BLaER1 (cell line): Measurements from ENCODE around the gene OR12D2.
"Not testable (repeated sequence)": the region's sequence is repeated elsewhere in the genome, so short reads cannot be mapped to it uniquely, and the experiment has no call there.

Source experiments
- H3K27ac ChIP-seq: shearing (Covaris generic); formaldehyde crosslinking; 2 replicates; pipeline ENCODE4 v1.8.1; 2022
- H3K27me3 ChIP-seq: shearing (Covaris generic); formaldehyde crosslinking; 2 replicates; pipeline ENCODE4 v1.8.1; 2022
- H3K36me3 ChIP-seq: shearing (Covaris generic); formaldehyde crosslinking; 2 replicates; pipeline ENCODE4 v1.8.1; 2022
- H3K4me1 ChIP-seq: shearing (Covaris generic); formaldehyde crosslinking; 2 replicates; pipeline ENCODE4 v1.8.1; 2022
- H3K4me2 ChIP-seq: shearing (Covaris generic); formaldehyde crosslinking; 2 replicates; pipeline ENCODE4 v1.8.1; 2022
- H3K4me3 ChIP-seq: shearing (Covaris generic); formaldehyde crosslinking; 2 replicates; pipeline ENCODE4 v1.8.1; 2022
- H3K9ac ChIP-seq: shearing (Covaris generic); formaldehyde crosslinking; 2 replicates; pipeline ENCODE4 v1.8.1; 2022
- H3K9me3 ChIP-seq: shearing (Covaris generic); formaldehyde crosslinking; 2 replicates; pipeline ENCODE4 v1.8.1; 2022
- H4K20me1 ChIP-seq: shearing (Covaris generic); formaldehyde crosslinking; 2 replicates; pipeline ENCODE4 v1.8.1; 2022
- Cebpa-rat ChIP-seq: shearing (Covaris generic); IDR thresholded peaks from 2 replicates; pipeline ENCODE4 v1.8.1; 2022

Gene OR12D2, protein sequence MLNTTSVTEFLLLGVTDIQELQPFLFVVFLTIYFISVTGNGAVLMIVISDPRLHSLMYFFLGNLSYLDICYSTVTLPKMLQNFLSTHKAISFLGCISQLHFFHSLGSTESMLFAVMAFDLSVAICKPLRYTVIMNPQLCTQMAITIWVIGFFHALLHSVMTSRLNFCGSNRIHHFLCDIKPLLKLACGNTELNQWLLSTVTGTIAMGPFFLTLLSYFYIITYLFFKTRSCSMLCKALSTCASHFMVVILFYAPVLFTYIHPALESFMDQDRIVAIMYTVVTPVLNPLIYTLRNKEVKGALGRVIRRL

DNA sequence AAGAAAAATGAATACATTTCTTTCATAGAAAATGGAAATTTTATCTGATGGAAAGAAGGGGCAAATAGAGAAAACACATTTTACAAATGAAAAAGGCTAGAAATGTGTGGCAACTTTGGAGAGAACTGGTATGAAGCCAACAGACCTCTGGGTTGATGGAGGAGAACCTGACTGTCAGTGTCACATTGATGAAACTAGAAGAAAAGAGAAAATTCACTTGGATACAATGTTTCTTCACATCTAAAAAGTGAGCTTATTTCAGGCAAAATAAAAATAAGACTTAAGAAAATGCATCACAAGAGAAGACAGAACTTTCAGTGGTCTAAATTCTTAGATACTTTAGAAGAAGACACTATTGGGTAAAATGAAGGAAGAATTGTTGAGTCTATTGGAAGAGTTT is at the start of gene OR12D2:
OR12D2 (plus strand) TSS at position 301 of the 400 bp plus-strand sequence. CDS start 1,069 bp downstream, outside the sequence.
- H3K27me3 ChIP-seq = no peaks in the 10 kb centered on the region
- TF ChIP-seq Cebpa-rat = no peak

DNA sequence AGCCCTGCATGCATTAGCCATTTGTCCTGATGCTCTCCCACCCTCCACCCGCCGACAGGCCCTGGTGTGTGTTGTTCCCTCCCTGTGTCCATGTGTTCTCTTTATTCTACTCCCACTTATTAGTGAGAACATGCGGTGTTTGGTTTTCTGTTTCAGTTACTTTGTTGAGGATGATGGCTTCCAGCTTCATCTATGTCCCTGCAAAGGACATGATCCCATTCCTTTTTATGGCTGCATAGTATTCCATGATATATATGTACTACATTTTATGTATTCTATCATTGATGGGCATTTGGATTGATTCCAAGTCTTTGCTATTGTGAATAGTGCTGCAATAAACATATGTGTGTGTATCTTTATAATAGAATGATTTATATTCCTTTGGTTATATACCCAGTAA is 46.1 kb upstream of the OR12D2 start:
- H3K27me3 ChIP-seq, H3K9me3 ChIP-seq, H3K4me2 ChIP-seq, H3K36me3 ChIP-seq, H3K4me1 ChIP-seq, H3K4me3 ChIP-seq, H3K27ac ChIP-seq, H4K20me1 ChIP-seq, H3K9ac ChIP-seq: not testable (repeated sequence)

More for the DNA sequence above, at the start of gene OR12D2:
- H4K20me1 ChIP-seq = no peaks in the 10 kb centered on the region
- H3K9ac ChIP-seq = no peak within 1 kb of the TSS
- H3K4me3 ChIP-seq = no peak within 1 kb of the TSS
- no peaks in the 10 kb centered on the region for H3K4me1 ChIP-seq
- no peak within 1 kb of the TSS for H3K4me2 ChIP-seq
- no peaks in the 10 kb centered on the region for H3K36me3 ChIP-seq
- H3K27ac ChIP-seq = no peak within 1 kb of the TSS
- no peaks in the 10 kb centered on the region for H3K9me3 ChIP-seq

DNA sequence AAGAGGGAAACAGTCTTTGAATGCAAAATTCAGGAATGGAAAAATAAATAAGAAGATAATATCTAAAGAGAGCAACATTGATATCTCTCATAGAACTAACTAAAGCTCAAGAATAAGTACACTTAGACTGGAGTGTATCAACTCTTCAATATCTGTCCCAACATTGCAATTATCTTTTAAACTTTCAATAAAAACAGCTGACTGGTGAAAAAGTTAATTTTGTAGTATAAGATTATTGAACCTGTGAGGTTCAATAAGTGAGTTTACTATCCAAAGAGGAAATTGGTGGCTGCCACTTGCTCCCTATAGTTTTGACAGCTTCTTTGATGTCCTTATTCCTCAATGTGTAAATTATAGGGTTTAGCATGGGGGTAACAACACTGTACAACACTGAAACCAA is 40.5 kb upstream of the OR12D2 start:
- H3K27ac ChIP-seq = no peak overlapping the region
- H3K9ac ChIP-seq = no peak overlapping the region
- no peak overlapping the region for H3K4me3 ChIP-seq
- H3K4me2 ChIP-seq = no peak overlapping the region
- no peaks in the 10 kb centered on the region for H3K9me3 ChIP-seq
- no peaks in the 10 kb centered on the region for H3K36me3 ChIP-seq
- H3K27me3 ChIP-seq = no peaks in the 10 kb centered on the region
- H3K4me1 ChIP-seq = no peaks in the 10 kb centered on the region
- no peak for TF ChIP-seq Cebpa-rat
- no peaks in the 10 kb centered on the region for H4K20me1 ChIP-seq

DNA sequence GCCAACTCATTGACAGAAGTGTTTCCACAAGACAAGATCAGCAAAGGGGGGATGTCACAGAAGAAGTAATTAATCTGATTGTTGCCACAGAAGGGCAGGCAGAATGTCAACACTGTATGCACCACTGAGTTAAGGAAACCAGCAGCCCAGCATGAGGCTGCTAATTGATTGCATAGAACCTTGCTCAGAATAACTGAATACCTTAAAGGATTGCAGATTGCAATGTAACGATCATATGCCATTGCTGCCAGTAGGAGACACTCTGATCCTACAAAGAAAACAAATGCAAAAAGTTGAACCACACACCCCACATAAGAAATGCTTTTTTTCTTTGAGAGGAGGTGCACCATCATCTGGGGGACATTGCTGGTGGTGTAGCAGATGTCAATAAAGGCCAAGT is 39.8 kb upstream of the OR12D2 start:
- H4K20me1 ChIP-seq = no peaks in the 10 kb centered on the region
- H3K27me3 ChIP-seq = no peaks in the 10 kb centered on the region
- H3K9ac ChIP-seq = no peak overlapping the region
- no peaks in the 10 kb centered on the region for H3K36me3 ChIP-seq
- no peak for TF ChIP-seq Cebpa-rat
- H3K27ac ChIP-seq = no peak overlapping the region
- H3K4me2 ChIP-seq = no peak overlapping the region
- no peaks in the 10 kb centered on the region for H3K4me1 ChIP-seq
- H3K4me3 ChIP-seq = no peak overlapping the region
- no peaks in the 10 kb centered on the region for H3K9me3 ChIP-seq

DNA sequence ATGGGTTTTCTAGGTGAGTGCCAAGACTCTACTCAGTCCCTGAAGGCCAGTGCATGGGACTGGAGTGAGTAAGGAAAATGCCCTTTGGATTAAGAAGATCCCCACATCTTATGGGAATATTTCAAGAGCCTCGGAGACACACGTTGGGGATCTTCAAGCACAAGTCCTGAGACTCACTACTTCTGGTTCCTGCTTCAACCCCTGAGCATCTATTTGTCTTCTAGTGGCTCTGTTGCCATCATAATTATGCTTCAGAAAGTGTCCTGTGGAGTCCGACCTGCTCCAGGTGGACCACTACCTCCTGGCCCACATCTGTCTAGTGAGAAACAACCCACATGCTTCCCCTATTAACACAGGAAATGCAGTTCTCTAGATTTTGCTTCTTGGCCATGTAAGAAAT is 26.7 kb upstream of the OR12D2 start, which contains the start of gene OR5V1:
OR5V1 (minus strand) TSS at position 101 of the 400 bp plus-strand sequence. CDS start 12,670 bp downstream, outside the sequence.
- H3K27me3 ChIP-seq = no peaks in the 10 kb centered on the region
- no peaks in the 10 kb centered on the region for H3K36me3 ChIP-seq
- no peaks in the 10 kb centered on the region for H3K4me1 ChIP-seq
- no peak within 1 kb of the TSS for H3K4me3 ChIP-seq
- no peak within 1 kb of the TSS for H3K27ac ChIP-seq
- no peaks in the 10 kb centered on the region for H3K9me3 ChIP-seq
- no peak within 1 kb of the TSS for H3K4me2 ChIP-seq
- H4K20me1 ChIP-seq = no peaks in the 10 kb centered on the region
- H3K9ac ChIP-seq = no peak within 1 kb of the TSS
- no peak for TF ChIP-seq Cebpa-rat

DNA sequence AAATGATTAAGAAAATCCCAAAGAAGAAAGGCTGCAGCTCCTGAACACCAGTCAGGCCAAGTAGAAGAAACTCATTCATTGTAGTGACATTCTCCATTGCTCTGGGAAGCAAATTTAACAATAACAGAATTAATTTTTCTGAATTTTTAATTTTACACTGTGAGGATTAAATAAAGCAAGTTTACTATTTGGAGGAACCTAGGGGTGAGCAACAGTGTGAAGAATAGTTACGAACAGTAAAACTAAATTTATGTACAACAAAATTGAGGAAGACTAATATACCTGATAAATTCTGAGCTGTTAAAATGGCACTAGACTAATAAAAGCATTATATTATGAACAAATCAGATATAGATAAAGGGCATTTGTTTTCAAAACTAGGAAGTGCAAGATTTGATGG is 20.2 kb upstream of the OR12D2 start, which contains the start of gene OR12D3:
OR12D3 (minus strand) TSS at position 101 of the 400 bp plus-strand sequence; CDS start at position 97, 4 bp downstream.
- TF ChIP-seq Cebpa-rat = no peak
- no peaks in the 10 kb centered on the region for H4K20me1 ChIP-seq
- H3K9ac ChIP-seq = no peak within 1 kb of the TSS
- no peaks in the 10 kb centered on the region for H3K27me3 ChIP-seq
- no peaks in the 10 kb centered on the region for H3K9me3 ChIP-seq
- no peak within 1 kb of the TSS for H3K4me2 ChIP-seq
- H3K36me3 ChIP-seq = no peaks in the 10 kb centered on the region
- no peak within 1 kb of the TSS for H3K4me3 ChIP-seq
- H3K27ac ChIP-seq = no peak within 1 kb of the TSS
- no peaks in the 10 kb centered on the region for H3K4me1 ChIP-seq

DNA sequence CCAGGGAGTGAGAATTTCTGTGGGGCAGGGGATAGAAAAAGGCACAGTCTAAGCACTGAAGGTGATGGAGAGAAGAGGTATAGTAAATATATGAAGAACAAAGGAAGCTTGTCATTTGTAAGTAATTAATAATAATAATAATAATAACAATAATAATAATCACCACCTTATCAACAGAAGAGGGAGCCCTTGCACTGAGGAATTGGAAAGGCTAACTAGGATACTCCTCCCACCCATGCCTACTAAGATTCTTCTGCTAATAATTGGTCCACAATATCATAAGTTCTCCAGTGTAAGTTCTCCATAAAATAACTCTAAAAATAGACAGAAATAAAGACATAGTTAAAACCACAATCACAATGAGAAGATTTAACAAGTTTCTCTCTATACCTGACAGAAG is 19.4 kb upstream of the OR12D2 start:
- no peaks in the 10 kb centered on the region for H4K20me1 ChIP-seq

DNA sequence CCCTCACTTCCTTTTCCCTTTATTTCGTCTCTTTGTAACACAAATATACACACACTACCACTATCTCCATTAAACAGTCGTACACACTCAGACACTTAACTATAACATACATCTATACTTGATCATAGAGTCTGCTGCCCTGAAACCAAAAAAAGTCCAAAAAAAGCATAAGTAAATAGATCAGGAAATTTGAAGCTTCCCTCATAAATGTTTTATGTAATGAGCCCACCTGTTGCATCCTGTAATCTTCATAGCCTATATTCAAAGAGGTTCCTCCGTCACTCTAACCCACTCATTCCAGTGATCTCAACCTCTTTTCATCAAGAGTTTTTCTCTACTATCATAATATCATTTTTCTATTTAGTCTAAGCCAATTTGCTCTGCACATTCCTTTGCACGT is 6.9 kb upstream of the OR12D2 start:
- Histone ChIP-seq H3K36me3 (no peaks in the 10 kb centered on the region), H3K9me3 (no peaks in the 10 kb centered on the region), H4K20me1 (no peaks in the 10 kb centered on the region), H3K27me3 (no peaks in the 10 kb centered on the region), H3K9ac (no peak overlapping the region), H3K27ac (no peak overlapping the region), H3K4me3 (no peak overlapping the region), H3K4me1 (no peaks in the 10 kb centered on the region), H3K4me2 (no peak overlapping the region)
- no peak for TF ChIP-seq Cebpa-rat

More for the DNA sequence above, 19.4 kb upstream of the OR12D2 start:
- H3K9me3 ChIP-seq = no peaks in the 10 kb centered on the region
- H3K4me3 ChIP-seq = no peak overlapping the region
- no peaks in the 10 kb centered on the region for H3K36me3 ChIP-seq
- H3K4me2 ChIP-seq = no peak overlapping the region
- H3K4me1 ChIP-seq = no peaks in the 10 kb centered on the region
- H3K27me3 ChIP-seq = no peaks in the 10 kb centered on the region
- no peak overlapping the region for H3K27ac ChIP-seq
- H3K9ac ChIP-seq = no peak overlapping the region
- no peak for TF ChIP-seq Cebpa-rat

DNA sequence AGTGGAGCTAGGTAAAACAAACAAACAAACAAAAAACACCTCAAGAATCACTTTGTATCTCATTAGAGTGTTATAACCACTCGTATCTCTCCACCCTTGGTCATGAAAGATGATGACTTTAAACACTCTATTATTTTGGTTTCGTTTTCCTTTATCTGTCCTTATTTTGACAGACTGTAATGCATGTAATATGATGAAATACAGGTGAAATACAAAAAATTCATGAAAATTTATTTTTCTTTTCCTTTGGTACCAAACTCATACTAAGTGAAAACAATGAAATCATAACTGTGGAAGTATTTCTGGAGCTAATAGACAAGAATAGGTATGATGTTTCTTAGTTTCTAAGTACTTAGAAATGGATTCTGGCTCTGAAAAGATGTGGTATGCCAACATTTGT is 4.1 kb downstream of the OR12D2 start:
- Histone ChIP-seq H3K36me3 (no peaks in the 10 kb centered on the region), H3K4me1 (no peaks in the 10 kb centered on the region), H3K27ac (no peak overlapping the region), H3K9ac (no peak overlapping the region), H3K9me3 (no peaks in the 10 kb centered on the region), H4K20me1 (no peaks in the 10 kb centered on the region), H3K27me3 (no peaks in the 10 kb centered on the region), H3K4me3 (no peak overlapping the region), H3K4me2 (no peak overlapping the region)
- no peak for TF ChIP-seq Cebpa-rat

DNA sequence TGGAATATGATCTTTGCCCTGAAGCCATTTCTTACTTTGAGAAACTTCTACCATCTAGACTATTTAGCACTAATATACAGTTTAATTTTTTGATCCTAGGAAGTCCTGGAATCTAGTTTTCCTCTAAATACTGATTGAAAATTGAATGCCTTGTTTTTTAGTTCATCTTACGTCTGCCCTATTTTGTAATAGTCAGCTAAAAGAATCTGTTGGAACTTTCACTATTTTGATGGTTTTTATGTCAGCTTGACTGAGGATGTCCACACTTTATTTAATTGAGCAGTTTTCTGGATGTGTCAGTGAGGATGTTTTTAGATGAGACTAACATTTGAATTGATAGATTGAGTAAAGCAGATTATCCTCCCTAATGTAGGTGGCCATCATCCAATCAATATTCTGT is 8.4 kb downstream of the OR12D2 start:
- Histone ChIP-seq H3K27me3 (no peaks in the 10 kb centered on the region), H3K4me1 (no peaks in the 10 kb centered on the region), H3K9me3 (no peaks in the 10 kb centered on the region), H3K9ac (no peak overlapping the region), H3K27ac (no peak overlapping the region), H3K4me2 (no peak overlapping the region), H3K4me3 (no peak overlapping the region), H3K36me3 (no peaks in the 10 kb centered on the region), H4K20me1 (no peaks in the 10 kb centered on the region)
- TF ChIP-seq Cebpa-rat = no peak
